K562 (cell line): ENCODE data around the gene AIFM3. TPM values are rescaled to one million over a fixed set of nuclear protein-coding genes. Genes with fewer than 3 reads are reported as not detected.

Experiments used
- CBFB ChIP-seq: sonication (generic); formaldehyde crosslinking; IDR thresholded peaks from 2 replicates; pipeline ENCODE4 v1.4.0; 2020; ENCODE audit warnings: mild to moderate bottlenecking, missing genetic modification reagents
- CEBPG ChIP-seq, 3 experiments: fragments of 200-800 bp in 1 of 3; sonication (Bioruptor generic) in 1 of 3; sonication (generic) in 1 of 3; formaldehyde crosslinking in 1 of 3; IDR thresholded peaks in 2 of 3; conservative IDR thresholded peaks in 1 of 3; 2 replicates each; pipeline versions ENCODE4 v1.6.1 to v1.8.0; 2016 to 2022; ENCODE audit warnings: missing compliant biosample characterization in 2 of 3, missing genetic modification characterization in 2 of 3, mild to moderate bottlenecking in 1 of 3, missing genetic modification reagents in 1 of 3
- CREB1 ChIP-seq, 2 experiments: sonication (generic) in 1 of 2; formaldehyde crosslinking in 1 of 2; IDR thresholded peaks; 2 replicates each; pipeline versions ENCODE4 v1.6.1 to v1.8.0; 2012 to 2022; ENCODE audit warnings: inconsistent platforms in 1 of 2, mild to moderate bottlenecking in 1 of 2, missing genetic modification reagents in 1 of 2, moderate library complexity in 1 of 2
- ETV5 ChIP-seq: sonication (generic); formaldehyde crosslinking; IDR thresholded peaks from 2 replicates; pipeline ENCODE4 v1.4.0; 2020; ENCODE audit warnings: low read depth, mild to moderate bottlenecking, missing genetic modification reagents
- FIP1L1 ChIP-seq: fragments of 200-400 bp; formaldehyde crosslinking; IDR thresholded peaks from 2 replicates; pipeline ENCODE4 v1.6.1; 2018; ENCODE audit warnings: mild to moderate bottlenecking, low read depth, low read length; ENCODE audit not compliant: poor library complexity, severe bottlenecking
- HDAC6 ChIP-seq: IDR thresholded peaks from 2 replicates; pipeline ENCODE4 v1.6.1; 2012; ENCODE audit warnings: low read depth, mild to moderate bottlenecking, control low read depth, inconsistent platforms, low read length, moderate library complexity
- HLTF ChIP-seq: fragments of 450-650 bp; IDR thresholded peaks from 2 replicates; pipeline ENCODE4 v1.6.1; 2016
- KLF16 ChIP-seq: IDR thresholded peaks from 2 replicates; pipeline ENCODE4 v1.6.1; 2016; ENCODE audit warnings: antibody characterized with exemption
- NBN ChIP-seq: fragments of 450-650 bp; IDR thresholded peaks from 2 replicates; pipeline ENCODE4 v1.6.1; 2016; ENCODE audit warnings: low read depth, mild to moderate bottlenecking
- RHOXF2B ChIP-seq: fragments of 250-450 bp; sonication (Bioruptor Pico); conservative IDR thresholded peaks from 2 replicates; pipeline ENCODE4 v1.5.1; 2021
- WHSC1 ChIP-seq: IDR thresholded peaks from one replicate; pipeline ENCODE4 v1.6.1; 2012; ENCODE audit warnings: low read length, control low read depth, inconsistent platforms
- ZKSCAN8 ChIP-seq: fragments of 200-800 bp; sonication (Bioruptor generic); IDR thresholded peaks from 2 replicates; pipeline ENCODE4 v1.6.1; 2016; ENCODE audit warnings: missing genetic modification characterization, missing compliant biosample characterization
- polyA plus RNA-seq, 8 experiments: library from polyadenylated mRNA; depleted of rRNA in 4 of 8; stranded (reverse) in 5 of 8; unstranded in 3 of 8; fragments of >200 nt; fragmentation: Nextera tagmentation in 2 of 8; fragmentation: Illumina TruSeq in 1 of 8; extraction: Ambion mirVana in 2 of 8; extraction: Trizol in 1 of 8; gene quantifications; 2 replicates each; pipeline versions ENCODE4 v1.2.1 to v1.2.3, GENCODE V29; 2011 to 2014; ENCODE audit warnings: inconsistent platforms in 1 of 8, missing spikeins in 1 of 8
- total RNA-seq, 7 experiments: library from RNA; depleted of rRNA in 6 of 7; stranded (reverse); fragments of >200 nt in 6 of 7; fragmentation: Illumina TruSeq in 2 of 7; extraction: Trizol in 2 of 7; gene quantifications; 2 replicates each; pipeline versions ENCODE4 v1.2.1 to v1.2.3, GENCODE V29; 2011 to 2021; ENCODE audit warnings: low replicate concordance in 1 of 7
- TF ChIP-seq, protein P1 (sequence below): fragments of 450-650 bp; IDR thresholded peaks from 2 replicates; pipeline ENCODE4 v1.6.1; 2017; ENCODE audit warnings: antibody characterized with exemption, mild to moderate bottlenecking
- TF ChIP-seq, protein P2 (sequence below): fragments of 450-650 bp; formaldehyde crosslinking; IDR thresholded peaks from 2 replicates; pipeline ENCODE4 v1.4.0; 2020; ENCODE audit warnings: mild to moderate bottlenecking
- TF ChIP-seq, protein P3 (sequence below): fragments of 250-450 bp; sonication (Bioruptor Pico); IDR thresholded peaks from 2 replicates; pipeline ENCODE4 v1.4.0; 2020; ENCODE audit warnings: borderline replicate concordance
- TF ChIP-seq, protein P4 (sequence below): conservative IDR thresholded peaks from 2 replicates; pipeline ENCODE4 v1.6.1; 2011; ENCODE audit warnings: low read depth, mild to moderate bottlenecking, low read length; ENCODE audit not compliant: control insufficient read depth
- TF ChIP-seq, protein P5 (sequence below): fragments of 250-450 bp; sonication (Bioruptor Pico); IDR thresholded peaks from 2 replicates; pipeline ENCODE4 v1.8.0; 2022; ENCODE audit warnings: inconsistent platforms, mild to moderate bottlenecking, moderate library complexity, borderline replicate concordance

AIFM3 gene
- total and polyA plus RNA-seq, 9 of the 15 experiments (the other 6 are each of a cell fraction or from before 2014, with no cell fraction given) = 0.03 to 0.20 (median 0.07) TPM; not detected in 1

DNA sequence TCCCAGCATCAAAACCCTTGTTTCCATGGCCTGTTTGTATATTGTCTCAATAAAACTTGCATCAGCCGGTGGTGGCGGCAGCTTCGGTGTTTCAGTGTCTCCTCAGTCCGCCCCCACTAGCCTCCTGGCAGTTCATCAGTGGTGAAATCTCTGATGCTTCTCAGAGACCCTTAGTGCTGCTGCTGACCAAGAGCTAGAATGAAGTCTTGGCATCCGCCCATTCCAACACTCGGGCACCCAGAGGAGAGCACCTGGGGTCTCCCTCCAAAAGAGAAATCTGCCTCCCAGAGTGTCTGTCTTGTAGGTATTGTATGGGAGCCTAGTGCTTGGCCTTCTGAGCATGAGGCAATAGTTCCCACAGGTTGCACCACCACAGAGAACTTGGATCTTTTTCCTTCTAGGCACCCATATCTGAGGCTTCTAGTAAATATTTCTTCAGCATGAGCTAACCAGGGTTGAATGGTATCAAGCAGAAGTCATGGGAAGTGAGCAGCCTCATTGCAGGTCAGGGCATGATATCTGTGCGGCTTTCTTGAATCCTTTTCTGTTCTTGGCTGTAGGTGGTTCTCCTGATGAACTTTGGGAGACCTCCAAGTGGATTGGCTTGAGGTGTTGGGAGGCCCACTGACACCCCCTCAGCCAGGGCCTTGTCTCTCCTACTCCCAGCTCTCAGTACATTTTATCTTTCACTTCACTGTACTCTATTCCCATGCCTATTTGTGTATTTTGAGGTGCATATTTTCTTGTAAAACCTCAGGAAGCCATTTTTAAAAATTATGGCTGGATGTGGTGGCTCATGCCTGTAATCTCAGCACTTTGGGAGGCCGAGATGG, 13.2 kb upstream of the AIFM3 start (continued):
- TF ChIP-seq, protein P1, sequence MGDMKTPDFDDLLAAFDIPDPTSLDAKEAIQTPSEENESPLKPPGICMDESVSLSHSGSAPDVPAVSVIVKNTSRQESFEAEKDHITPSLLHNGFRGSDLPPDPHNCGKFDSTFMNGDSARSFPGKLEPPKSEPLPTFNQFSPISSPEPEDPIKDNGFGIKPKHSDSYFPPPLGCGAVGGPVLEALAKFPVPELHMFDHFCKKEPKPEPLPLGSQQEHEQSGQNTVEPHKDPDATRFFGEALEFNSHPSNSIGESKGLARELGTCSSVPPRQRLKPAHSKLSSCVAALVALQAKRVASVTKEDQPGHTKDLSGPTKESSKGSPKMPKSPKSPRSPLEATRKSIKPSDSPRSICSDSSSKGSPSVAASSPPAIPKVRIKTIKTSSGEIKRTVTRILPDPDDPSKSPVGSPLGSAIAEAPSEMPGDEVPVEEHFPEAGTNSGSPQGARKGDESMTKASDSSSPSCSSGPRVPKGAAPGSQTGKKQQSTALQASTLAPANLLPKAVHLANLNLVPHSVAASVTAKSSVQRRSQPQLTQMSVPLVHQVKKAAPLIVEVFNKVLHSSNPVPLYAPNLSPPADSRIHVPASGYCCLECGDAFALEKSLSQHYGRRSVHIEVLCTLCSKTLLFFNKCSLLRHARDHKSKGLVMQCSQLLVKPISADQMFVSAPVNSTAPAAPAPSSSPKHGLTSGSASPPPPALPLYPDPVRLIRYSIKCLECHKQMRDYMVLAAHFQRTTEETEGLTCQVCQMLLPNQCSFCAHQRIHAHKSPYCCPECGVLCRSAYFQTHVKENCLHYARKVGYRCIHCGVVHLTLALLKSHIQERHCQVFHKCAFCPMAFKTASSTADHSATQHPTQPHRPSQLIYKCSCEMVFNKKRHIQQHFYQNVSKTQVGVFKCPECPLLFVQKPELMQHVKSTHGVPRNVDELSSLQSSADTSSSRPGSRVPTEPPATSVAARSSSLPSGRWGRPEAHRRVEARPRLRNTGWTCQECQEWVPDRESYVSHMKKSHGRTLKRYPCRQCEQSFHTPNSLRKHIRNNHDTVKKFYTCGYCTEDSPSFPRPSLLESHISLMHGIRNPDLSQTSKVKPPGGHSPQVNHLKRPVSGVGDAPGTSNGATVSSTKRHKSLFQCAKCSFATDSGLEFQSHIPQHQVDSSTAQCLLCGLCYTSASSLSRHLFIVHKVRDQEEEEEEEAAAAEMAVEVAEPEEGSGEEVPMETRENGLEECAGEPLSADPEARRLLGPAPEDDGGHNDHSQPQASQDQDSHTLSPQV = no peak
- TF ChIP-seq, protein P2, sequence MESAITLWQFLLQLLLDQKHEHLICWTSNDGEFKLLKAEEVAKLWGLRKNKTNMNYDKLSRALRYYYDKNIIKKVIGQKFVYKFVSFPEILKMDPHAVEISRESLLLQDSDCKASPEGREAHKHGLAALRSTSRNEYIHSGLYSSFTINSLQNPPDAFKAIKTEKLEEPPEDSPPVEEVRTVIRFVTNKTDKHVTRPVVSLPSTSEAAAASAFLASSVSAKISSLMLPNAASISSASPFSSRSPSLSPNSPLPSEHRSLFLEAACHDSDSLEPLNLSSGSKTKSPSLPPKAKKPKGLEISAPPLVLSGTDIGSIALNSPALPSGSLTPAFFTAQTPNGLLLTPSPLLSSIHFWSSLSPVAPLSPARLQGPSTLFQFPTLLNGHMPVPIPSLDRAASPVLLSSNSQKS (CRISPR knock-in tag) = no peak
- TF ChIP-seq CREB1 (IDR thresholded peaks at IDR 0.05) (no peak), CREB1 (CRISPR knock-in tag; IDR thresholded peaks at IDR 0.05) (no peak), ZKSCAN8 (CRISPR knock-in tag) (no peak), ETV5 (CRISPR knock-in tag) (peak; percentile 41; the same call in 1 of the 2 replicates), FIP1L1 (no peak), RHOXF2B (0 out of 2 replicates have a peak, but pooled peaks have one; percentile 42), KLF16 (no peak), CEBPG (CRISPR knock-in tag; IDR thresholded peaks at IDR 0.05) (peak; percentile 99), CEBPG (tag; conservative IDR thresholded peaks at IDR 0.05 in 1 of 2, IDR thresholded peaks at IDR 0.05 in 1 of 2) (peak; percentile 100), CBFB (peak; percentile 66; the same call in 1 of the 2 replicates), NBN (no peak), HDAC6 (no peak), HLTF (no peak), WHSC1 (peak; percentile 50)
- TF ChIP-seq, protein P3, sequence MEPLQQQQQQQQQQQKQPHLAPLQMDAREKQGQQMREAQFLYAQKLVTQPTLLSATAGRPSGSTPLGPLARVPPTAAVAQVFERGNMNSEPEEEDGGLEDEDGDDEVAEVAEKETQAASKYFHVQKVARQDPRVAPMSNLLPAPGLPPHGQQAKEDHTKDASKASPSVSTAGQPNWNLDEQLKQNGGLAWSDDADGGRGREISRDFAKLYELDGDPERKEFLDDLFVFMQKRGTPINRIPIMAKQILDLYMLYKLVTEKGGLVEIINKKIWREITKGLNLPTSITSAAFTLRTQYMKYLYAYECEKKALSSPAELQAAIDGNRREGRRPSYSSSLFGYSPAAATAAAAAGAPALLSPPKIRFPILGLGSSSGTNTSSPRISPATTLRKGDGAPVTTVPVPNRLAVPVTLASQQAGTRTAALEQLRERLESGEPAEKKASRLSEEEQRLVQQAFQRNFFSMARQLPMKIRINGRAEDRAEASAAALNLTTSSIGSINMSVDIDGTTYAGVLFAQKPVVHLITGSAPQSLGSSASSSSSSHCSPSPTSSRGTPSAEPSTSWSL (CRISPR knock-in tag) = no peak
- TF ChIP-seq, protein P4, sequence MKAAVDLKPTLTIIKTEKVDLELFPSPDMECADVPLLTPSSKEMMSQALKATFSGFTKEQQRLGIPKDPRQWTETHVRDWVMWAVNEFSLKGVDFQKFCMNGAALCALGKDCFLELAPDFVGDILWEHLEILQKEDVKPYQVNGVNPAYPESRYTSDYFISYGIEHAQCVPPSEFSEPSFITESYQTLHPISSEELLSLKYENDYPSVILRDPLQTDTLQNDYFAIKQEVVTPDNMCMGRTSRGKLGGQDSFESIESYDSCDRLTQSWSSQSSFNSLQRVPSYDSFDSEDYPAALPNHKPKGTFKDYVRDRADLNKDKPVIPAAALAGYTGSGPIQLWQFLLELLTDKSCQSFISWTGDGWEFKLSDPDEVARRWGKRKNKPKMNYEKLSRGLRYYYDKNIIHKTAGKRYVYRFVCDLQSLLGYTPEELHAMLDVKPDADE = no peak
- TF ChIP-seq, protein P5, sequence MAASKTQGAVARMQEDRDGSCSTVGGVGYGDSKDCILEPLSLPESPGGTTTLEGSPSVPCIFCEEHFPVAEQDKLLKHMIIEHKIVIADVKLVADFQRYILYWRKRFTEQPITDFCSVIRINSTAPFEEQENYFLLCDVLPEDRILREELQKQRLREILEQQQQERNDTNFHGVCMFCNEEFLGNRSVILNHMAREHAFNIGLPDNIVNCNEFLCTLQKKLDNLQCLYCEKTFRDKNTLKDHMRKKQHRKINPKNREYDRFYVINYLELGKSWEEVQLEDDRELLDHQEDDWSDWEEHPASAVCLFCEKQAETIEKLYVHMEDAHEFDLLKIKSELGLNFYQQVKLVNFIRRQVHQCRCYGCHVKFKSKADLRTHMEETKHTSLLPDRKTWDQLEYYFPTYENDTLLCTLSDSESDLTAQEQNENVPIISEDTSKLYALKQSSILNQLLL = no peak
